ENCODE data around the gene POFUT2.

POFUT2 gene

DNA sequence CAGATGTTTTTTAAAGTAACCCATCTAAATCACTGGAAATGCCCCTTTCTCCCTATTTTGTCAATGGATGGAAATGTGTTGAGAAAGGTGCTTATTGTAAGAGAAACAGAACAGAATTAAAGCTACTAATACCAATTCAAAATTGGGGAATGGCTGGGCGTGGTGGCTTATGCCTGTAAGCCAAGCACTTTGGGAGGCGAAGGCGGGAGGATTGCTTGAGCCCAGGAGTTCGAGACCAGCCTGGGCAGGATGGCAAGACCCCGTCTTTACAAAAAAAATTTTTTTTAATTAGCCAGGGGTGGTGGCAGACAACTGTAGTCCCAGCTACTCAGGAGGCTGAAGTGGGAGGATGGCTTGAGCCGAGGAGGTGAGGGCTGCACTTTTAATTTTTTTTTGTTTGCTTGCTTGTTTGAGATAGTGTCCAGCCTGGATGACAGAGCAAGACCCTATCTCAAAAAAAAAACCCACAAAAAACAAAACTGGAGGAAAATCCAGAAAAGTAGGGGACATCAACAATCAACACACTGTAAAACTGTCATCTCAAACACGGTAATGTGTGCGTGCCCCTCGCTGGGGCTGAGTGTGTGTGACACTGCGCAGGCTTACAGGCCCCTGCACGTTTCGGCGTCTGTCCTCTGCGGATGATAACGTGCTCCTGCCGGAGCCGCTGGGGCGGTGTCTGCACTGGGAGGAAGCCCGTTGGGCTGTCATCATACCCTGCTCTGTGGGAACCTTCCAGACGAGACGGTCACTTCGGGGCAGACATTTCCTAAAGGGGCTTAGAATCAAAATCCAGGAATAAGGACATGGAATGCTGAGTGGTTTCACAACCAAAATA, 11.6 kb upstream of the POFUT2 start:
- DNase-seq, result no peak

DNA sequence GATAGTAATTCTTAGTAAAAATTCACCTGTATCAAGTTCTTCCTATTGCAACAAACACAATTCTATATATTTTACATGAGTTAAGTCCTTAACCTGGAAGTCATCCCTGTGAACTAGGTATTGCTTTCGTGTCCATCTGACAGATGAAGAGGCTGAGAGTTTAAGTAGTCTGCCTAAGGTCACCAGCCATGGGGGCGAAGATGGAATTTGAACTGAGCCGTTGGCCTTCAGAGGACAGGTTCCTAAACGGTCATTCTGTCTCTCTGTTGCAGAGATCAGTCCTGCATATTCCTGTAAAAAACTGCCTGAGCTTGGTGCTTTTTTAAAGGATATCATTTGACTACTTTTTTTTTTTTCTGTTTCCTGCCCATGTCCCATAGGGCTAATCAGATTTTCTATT, 10.2 kb upstream of the POFUT2 start:
- DNase-seq, result no peak

DNA sequence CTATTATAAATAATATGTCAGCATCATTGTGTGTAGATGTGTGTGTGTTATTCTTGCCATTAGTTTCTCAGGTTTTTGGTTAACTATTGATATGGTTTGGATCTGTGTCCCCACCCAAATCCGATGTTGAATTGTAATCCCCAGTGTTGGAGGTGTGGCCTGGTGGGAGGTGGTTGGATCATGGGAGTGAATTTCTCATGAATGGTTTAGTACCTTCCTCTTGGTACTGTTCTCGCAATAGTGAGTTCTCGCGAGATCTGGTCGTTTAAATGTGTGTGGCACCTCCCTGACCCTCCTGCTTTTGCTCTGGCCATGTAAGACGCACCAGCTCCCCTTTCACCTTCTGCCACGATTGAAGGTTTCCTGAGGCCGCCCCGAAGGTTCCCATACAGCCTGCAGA, 9.6 kb upstream of the POFUT2 start:
- DNase-seq, result no peak

DNA sequence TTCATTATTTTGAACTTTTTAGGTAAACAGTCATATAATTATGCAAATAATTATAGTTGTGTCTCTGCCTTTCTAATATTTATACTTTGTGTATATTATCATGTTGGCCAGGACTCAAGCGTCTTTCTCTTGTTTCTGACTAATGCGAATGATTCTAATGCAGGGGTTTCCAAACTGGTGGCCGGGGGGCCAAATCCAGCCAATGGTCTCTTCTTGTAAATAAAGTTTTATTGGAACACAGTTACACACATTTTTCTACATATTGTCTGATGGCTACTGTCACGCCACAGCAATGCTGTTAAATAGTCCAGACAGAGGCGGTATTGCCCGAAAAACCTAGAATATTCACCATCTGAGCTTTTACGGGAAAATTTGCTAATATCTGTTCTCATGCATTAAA, 8.9 kb upstream of the POFUT2 start:
- no peak for DNase-seq

DNA sequence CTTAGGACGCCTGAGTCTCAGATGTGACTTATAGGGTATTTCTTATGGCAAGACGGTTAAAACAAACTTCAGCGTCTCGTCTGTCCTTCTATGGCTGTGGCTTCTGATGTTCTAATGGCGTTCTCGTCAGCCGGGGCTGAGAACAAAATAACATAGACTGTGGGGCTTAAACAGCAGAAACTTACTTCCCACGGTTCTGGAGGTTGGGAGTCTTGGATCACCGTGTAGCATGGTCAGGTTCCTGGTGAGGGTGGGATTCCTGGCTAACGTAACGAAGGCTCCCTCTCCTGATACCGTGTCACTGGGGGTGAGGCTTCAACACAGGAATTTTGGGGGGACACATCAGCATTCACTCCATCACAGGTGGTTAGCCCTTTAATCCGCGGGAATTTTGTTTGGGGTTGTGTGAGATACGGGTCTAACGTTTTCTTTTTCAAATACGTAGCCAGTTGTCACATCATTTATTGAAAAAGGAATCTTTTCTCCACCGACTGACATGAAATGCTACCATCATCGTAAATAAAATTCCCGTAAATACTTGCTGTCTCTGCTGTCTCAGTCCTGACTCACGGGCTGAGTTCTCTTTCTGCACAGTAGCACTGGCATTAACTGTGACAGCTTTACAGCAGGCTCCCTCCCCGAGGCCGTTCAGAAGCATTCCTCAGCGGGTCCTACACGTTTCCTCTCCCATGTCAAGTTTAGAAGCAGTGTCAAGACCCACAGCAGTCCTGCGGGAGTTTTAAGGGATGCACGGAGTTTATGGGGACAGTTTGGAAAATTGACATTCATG, 8.1 kb upstream of the POFUT2 start:
- DNase-seq, result no peak

DNA sequence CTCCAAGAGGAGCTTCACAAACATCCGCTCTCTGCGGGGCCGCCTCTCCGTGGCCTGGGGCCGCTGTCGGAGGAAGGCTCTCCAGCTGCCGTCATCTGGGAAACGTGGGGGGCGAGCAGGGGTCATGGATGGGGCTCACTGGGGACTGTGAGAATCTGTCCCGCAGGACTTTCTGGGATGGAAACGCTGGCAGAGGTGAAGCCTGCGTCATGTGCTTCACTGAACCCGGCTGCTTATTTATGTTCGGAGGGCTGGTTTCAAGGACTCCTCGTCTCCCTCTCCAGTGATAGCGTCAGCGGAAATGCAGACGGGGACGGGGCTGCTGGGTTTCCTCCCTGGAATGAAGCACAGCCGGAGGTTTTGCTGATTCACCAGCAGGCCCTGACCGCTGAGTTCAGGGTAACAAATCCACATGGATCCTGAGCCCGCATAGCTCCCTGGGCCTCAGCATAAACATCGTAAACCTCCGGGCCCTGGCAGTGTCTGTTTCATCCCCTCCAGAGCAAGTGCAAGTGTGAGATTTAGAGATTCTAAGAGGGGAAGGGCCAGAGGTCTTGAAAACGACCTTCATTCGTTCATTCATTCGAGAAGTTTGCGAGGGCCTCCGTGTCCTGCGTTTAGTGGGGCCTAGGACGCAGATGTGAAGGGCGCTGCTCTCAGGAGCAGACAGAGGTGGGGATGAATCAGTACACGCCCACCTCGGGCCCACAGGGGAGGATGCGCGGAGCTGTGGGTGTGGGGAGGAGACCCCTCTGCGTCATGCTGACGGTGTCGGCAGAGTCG, 7.0 kb upstream of the POFUT2 start:
- DNase-seq, result peak in 7 of 51 donors; percentile 27 to 54 (median 32)

DNA sequence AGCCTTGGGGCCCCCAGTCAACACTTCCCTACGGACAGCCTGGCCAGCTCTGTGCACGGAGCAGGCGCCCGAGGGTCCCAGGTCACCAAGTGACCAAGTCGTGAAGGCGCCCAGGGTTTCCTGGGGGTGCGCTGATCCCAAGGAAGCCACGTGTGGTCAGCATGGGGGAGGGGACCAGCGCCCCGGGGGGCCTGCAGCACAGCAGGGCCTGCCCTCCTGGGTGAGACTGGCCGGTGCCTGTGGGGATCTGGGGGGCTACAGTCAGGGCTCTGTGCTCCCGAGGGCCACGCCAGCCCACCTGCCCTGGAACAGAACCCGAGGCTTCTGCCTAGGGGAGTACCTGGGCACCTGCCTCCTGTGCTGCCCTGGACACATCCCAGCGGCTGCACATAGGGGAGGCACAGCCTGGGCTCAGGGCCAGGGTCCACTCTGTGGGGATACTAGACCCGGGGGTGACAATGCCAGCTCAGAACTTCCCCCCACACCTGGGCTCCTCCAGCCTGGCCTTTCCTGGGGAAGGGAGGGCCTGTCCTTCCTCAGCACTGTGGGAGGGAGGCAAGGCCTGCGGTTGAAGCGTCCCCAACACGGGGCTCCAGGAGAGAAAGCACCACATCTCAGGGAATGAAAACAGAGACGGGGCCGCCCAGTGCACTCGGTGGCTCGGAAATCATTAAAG, 6.2 kb upstream of the POFUT2 start:
- DNase-seq, result no peak

DNA sequence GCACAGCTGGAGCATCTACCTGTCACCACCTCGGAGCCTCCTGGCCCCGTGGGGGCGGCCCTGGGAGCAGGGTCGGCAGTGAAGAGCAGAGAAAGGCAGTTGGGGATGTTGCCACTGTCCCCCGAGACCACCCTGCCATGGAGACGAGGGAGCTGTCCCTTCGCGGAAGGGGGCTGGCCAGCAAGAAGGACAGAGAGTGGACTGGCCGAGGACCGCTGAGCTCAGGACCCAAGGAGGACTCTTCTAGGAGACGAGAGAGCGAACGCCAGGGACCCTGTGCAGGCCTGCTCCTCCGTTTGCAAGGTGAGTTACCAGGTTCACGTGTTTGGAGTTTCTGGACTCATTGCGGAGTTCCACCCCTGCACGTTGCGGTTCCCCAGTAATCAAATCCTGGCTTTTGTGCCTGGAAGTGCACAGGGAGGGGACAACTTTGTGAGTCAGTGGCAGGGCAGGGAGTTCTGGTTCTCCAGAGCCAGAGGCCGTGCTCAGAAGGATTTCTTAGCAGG, 5.6 kb upstream of the POFUT2 start:
- no peak for DNase-seq

DNA sequence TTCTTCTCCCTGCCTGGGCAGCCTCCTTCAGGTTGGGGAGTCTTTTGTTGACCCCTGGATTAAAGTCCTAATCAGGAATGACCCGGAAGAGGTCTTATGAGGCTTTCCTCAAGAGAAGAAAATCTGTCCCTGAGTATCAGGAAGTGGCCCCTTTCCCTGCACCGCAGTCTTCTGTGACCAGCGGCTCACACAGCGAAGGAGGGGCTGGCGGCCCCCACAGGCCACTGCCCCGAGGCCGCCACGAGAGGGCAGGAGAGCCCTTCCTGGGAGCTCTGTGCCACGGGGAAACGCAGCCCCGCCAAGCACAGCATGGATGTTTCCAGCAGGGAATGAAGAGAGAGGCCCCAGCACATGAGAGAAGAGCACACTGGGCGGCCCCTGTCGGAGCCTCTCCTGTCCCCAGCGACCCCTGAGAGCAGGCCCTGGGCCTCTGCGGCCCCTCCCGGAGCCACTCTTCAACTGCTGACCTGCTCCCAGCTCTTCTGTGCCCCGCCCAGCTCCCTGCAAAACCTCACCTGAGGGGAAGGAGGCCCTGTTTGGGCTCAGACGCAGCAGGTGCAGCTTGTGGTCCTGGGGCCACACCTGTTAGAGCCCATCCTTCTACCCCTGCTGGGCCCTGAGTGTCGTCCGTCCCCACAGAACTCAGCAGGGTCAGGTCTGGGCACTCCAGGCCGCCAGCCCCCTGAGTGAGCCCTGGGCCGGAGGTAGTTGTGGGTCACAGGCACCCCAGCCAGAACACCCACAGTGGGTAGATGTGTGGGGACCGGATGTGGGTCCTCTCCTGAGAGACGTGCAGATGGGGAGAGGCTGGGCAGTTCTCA, 4.9 kb upstream of the POFUT2 start:
- peak in 49 of 51 donors; percentile 20 to 88 (median 73) for DNase-seq

DNA sequence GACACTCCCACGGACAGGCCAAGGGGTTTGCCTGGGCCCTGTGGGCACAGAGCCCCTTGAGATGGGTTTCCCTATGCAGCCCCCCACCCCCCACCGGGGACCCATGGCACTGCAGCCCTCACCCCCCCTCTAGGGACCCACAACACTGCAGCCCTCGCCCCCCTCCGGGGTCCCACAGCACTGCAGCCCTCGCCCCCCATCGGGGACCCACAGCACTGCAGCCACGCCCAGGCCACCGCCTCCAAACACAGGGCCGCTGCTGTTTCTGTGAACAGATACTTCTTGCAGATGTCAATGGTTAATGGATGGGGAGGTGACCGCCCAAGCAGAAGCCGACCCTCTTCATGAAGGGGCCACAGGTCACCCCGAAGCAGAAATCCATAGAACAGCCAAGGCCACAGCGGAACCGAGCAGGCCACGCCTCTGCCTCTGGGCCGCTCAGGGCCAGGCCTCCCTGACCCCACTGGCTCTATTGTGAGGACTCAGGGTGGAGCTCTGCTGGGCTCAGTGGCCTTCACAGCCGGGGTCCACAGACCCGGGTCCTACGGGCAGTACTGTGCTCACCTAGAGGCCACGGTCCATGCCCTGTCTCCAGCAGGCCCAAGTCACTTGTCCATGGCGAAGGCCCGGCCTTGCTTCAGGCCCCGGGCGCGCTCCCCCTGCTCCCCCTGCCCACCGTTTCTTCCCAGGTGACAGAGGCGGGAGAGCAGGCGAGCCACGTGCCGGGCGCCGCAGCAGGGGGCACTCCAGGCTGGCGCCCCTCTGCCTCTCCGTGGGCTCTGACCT, 4.1 kb upstream of the POFUT2 start:
- DNase-seq, result no peak

DNA sequence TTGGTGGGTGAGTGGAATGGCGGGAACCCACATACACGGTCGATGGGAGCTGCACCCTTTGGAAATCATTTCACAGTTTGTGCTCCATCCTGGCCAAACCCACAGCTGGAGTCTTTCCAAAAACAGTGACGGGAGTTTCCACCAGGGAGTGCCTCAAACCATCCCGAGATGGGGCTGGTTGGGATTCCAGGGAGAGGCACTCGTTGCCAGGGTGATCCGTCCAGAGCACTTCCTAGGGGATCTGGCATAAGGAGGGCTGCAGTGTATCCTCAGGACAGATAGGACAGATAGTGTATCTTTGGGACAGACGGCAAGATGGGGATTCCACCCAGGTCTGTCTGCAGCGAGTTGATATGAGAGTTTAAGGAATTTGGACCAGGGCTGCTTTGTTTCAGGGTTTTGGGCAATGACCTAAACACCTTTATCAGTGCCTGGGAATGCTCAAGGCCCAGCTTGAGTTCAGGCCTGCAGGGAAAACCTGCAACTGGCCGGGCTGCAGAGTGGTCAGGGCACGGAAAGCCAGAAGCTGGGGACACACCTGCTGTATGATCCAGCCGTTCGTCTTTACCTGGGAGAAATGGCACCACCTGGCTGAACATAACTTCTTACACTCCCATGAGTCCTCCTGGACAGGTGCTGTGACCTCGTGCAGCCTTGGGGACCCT, 3.4 kb upstream of the POFUT2 start:
- DNase-seq, result no peak

DNA sequence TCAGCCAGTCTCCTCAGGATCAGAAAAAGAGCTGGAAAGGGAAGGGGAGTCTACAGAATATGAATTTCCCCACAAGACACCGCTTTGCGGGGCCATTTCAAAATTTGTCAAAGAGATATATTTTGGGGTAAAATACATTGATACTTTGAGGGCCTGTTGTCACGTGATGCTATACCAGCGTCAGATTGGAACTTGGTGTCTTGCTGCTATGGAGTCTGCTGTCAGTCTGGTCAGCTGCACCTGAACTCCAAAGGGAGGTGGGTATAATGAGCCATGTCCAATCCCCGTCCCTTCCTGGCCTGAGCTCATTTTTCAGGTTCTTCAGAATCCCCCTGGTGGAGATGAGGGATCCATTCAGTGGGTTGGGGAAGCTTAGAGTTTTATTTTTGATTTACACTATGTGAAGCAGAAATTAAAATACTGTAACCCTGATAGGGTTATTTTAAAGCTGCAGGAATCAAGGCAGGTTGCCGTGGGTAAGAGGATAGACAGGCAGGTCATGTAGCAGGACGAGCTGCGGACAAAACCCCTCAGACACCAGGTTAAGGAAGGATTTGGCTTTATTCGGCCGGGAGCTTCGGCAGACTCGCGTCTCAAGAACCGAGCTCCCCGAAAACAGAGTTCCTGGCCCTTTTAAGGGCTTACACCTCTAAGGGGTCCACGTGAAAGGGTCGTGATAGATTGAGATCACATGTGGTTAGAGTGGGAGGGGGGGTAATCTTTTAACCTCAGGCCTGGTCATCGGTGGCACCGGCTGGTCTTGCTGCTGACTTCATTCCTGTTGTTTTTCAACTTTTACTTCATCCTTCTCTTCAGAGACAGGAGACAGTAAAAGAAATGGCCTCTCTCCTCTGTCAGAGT, 2.2 kb upstream of the POFUT2 start:
- DNase-seq, result no peak

DNA sequence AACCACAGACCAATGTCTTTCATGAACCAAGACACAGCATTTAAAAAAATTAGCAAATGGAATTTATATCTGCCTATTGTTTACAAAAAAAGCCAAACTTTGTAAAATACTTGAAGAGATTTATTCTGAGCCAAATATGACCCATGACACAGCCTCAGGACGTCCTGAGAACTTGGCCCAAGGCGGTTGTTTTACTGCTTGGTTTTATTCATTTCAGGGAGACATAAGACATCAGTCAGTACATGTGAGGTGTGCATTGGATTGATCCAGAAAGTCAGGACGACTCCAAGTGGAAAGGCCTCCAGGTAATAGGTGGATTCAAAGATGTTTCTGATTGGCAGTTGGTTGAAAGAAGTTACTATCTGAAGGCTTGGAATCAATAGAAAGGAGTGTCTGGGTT, 1.4 kb upstream of the POFUT2 start:
- no peak for DNase-seq

DNA sequence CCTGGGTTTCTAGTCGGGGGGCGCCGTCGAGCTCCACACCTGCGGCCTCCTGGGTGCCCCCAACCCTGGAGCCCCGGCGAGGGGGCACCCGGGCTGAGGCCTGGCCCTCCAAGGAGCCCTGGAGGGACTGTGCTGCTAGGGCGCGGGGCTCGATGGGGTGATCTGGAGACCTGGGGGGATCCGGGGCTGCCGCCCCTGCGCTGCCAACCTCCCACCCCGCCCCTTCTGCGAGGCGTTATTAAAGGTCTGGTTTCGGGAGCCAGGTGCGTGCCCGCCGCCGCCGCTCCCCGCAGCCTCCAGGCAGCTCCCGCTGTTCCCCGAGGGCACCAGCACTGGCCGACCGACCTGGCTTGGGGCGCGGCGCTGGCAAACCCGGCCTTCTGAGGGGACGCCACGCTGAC, 746 bp upstream of the POFUT2 start:
- DNase-seq, result no peak

DNA sequence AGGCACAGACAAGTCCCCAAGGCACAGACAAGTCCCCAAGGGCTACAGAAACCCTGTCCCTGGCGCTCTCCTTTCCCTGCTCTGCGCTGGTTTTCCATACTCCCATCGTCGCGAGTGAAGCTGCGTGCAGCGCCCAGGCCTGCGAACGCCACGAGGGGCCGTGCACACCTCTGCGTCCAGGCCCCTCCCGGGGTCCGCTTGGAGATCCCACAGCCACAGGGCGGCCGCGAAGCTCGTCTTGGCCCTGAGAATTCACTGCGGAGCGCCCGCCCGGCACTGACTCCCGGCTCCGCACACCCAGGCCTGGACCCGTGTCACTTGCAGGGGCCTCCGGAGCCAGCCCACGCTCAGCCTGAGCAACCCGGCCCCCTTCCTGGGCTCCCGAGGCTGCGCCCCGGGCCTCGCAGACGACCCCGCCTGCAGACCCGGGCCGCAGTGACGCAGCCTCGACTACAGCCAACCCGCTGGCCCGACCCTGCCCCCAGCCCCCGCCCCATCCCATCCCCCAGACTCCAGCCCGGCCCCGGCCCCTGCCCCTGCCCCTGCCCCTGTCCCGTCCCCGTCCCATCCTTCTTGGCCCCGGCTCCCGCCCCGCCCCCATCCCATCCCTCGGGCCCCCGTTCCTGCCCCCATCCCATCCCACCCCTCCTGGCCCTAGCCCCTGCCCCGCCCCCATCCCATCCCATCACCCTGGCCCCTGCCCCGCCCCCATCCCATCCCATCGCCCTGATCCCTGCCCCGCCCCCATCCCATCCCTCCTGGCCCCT, 841 bp downstream of the POFUT2 start:
- peak in 10 of 51 donors; percentile 13 to 51 (median 30) for DNase-seq

DNA sequence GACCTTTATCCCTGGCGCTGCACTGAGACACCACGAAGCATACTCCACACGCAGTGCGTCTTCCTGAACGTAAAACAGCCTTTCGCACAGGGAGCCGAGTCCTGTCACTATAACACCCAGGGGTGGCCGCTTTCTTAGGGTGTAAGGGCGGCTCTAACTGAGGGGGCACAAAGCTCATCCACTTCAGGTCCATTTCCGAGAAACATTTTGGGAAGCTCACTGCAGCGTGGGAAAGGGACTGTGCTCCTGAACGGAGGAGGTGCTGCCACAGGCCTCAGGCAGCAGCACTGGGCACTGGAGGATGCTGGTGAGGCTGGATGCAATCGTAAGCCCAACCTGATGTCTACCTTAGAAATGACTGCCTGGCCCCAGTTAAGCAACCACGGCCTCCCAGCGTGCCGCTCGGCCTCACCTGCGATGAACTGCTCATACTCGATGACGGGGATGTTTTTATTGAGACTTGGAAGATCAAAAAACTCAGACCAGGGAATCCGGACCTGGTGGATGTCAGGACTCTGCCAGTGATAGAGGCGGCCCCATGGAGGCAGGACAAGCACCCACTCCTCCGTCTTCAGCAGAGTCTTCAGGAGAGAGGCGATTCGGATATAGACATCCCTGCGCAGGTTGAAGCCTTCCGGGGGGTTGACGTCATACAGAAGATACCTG, 2.3 kb downstream of the POFUT2 start:
- DNase-seq, result no peak

DNA sequence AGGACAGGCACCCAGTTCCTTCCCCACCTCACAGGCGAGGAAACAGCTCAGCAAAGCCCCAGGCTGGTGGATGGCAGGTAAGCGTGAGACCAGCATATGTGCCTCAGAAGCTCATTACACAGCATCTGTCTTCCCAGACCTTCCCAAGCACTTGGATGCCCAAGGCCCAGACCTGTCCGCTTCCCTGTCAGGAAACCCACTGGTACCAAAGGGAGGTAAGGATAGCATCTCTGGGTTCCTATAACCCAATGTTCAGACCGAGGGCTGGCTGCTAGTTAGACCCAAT, 3.3 kb downstream of the POFUT2 start:
- no peak for DNase-seq
